MM.1S (cell line): ENCODE data around the gene CPEB4.

ENCODE experiments used
- CTCF ChIP-seq: fragments of 300-600 bp; sonication (generic); IDR thresholded peaks from 2 replicates; pipeline ENCODE4 v1.5.1; 2016; ENCODE audit warnings: antibody characterized with exemption, low read length, mixed read lengths
- EZH2 ChIP-seq: fragments of 300-600 bp; sonication (generic); optimal IDR thresholded peaks from 2 replicates; pipeline ENCODE3; 2017; ENCODE audit warnings: low read depth, mild to moderate bottlenecking, antibody characterized with exemption, low read length, mixed read lengths

- TF ChIP-seq CTCF, result no peak
- no peak for TF ChIP-seq EZH2
Measured at GRCh38 chr5:173872957-173873305, 15.2 kb upstream of the CPEB4 start.
